WTC11 (cell line): ENCODE data around the gene GET4. TPM values are rescaled to one million over a fixed set of nuclear protein-coding genes. Genes with fewer than 3 reads are reported as not detected.
A peak's percentile ranks its signal among the peaks of the same experiment; 100 is the strongest.

ENCODE experiments used
- AFF4 ChIP-seq: sonication (generic); formaldehyde crosslinking; IDR thresholded peaks from 2 replicates; pipeline ENCODE4 v1.8.1; 2023; ENCODE audit warnings: mild to moderate bottlenecking, missing genetic modification reagents, borderline replicate concordance
- ATF1 ChIP-seq: sonication (generic); formaldehyde crosslinking; IDR thresholded peaks from 2 replicates; pipeline ENCODE4 v1.8.1; 2023; ENCODE audit warnings: mild to moderate bottlenecking, moderate library complexity, missing genetic modification reagents
- CBFB ChIP-seq: sonication (generic); formaldehyde crosslinking; IDR thresholded peaks from 2 replicates; pipeline ENCODE4 v1.8.1; 2022; ENCODE audit warnings: mild to moderate bottlenecking, low read depth, missing genetic modification reagents
- E2F5 ChIP-seq: sonication (generic); formaldehyde crosslinking; IDR thresholded peaks from 2 replicates; pipeline ENCODE4 v1.8.1; 2022; ENCODE audit warnings: mild to moderate bottlenecking, moderate library complexity, missing genetic modification reagents
- ESRRA ChIP-seq: sonication (generic); formaldehyde crosslinking; IDR thresholded peaks from 2 replicates; pipeline ENCODE4 v1.8.1; 2022; ENCODE audit warnings: mild to moderate bottlenecking, missing genetic modification reagents, borderline replicate concordance
- FOXP1 ChIP-seq: sonication (generic); formaldehyde crosslinking; IDR thresholded peaks from 2 replicates; pipeline ENCODE4 v1.8.0; 2022; ENCODE audit warnings: missing genetic modification reagents, mild to moderate bottlenecking, moderate library complexity, borderline replicate concordance
- HMGXB4 ChIP-seq: sonication (generic); formaldehyde crosslinking; IDR thresholded peaks from 2 replicates; pipeline ENCODE4 v1.8.1; 2023; ENCODE audit warnings: mild to moderate bottlenecking, moderate library complexity, missing genetic modification reagents
- KAT7 ChIP-seq: sonication (generic); formaldehyde crosslinking; IDR thresholded peaks from 2 replicates; pipeline ENCODE4 v1.8.1; 2023; ENCODE audit warnings: missing genetic modification reagents, mild to moderate bottlenecking, borderline replicate concordance
- MYBL2 ChIP-seq: sonication (generic); formaldehyde crosslinking; IDR thresholded peaks from 2 replicates; pipeline ENCODE4 v1.8.1; 2023; ENCODE audit warnings: mild to moderate bottlenecking, moderate library complexity, missing genetic modification reagents
- NR2C2 ChIP-seq: sonication (generic); formaldehyde crosslinking; IDR thresholded peaks from 2 replicates; pipeline ENCODE4 v1.8.0; 2022; ENCODE audit warnings: mild to moderate bottlenecking, missing genetic modification reagents
- NR3C1 ChIP-seq: sonication (generic); formaldehyde crosslinking; conservative IDR thresholded peaks from 2 replicates; pipeline ENCODE4 v1.8.1; 2023; ENCODE audit warnings: low read depth, mild to moderate bottlenecking, missing genetic modification reagents
- RORB ChIP-seq: fragments of 250-450 bp; sonication (Bioruptor Pico); IDR thresholded peaks from 2 replicates; pipeline ENCODE4 v1.9.0; 2021; ENCODE audit warnings: mild to moderate bottlenecking
- USF2 ChIP-seq: sonication (generic); formaldehyde crosslinking; IDR thresholded peaks from 2 replicates; pipeline ENCODE4 v1.8.1; 2023; ENCODE audit warnings: mild to moderate bottlenecking, missing genetic modification reagents, moderate library complexity
- ZNF232 ChIP-seq: sonication (generic); formaldehyde crosslinking; IDR thresholded peaks from 2 replicates; pipeline ENCODE4 v1.8.0; 2022; ENCODE audit warnings: mild to moderate bottlenecking, missing genetic modification reagents
- ZNF263 ChIP-seq: sonication (generic); formaldehyde crosslinking; IDR thresholded peaks from 2 replicates; pipeline ENCODE4 v1.8.1; 2022; ENCODE audit warnings: low read depth, mild to moderate bottlenecking, moderate library complexity, missing genetic modification reagents
- ZNF396 ChIP-seq: fragments of 250-450 bp; sonication (Bioruptor Pico); IDR thresholded peaks from 2 replicates; pipeline ENCODE4 v1.8.0; 2021; ENCODE audit warnings: mild to moderate bottlenecking, moderate library complexity, borderline replicate concordance
- ZNF423 ChIP-seq: fragments of 250-450 bp; sonication (Bioruptor Pico); IDR thresholded peaks from 2 replicates; pipeline ENCODE4 v2.1.2; 2022; ENCODE audit warnings: mild to moderate bottlenecking, moderate library complexity
- total RNA-seq: library from RNA; stranded (reverse); gene quantifications from 3 replicates; pipeline ENCODE4 v1.2.3, GENCODE V29; 2021
- TF ChIP-seq, protein P1 (sequence below): sonication (generic); formaldehyde crosslinking; IDR thresholded peaks from 2 replicates; pipeline ENCODE4 v1.8.1; 2022; ENCODE audit warnings: low read depth, missing genetic modification reagents, borderline replicate concordance

The GET4 gene
- total RNA-seq, 1 experiment from 2014 or later = 73.0 TPM

DNA sequence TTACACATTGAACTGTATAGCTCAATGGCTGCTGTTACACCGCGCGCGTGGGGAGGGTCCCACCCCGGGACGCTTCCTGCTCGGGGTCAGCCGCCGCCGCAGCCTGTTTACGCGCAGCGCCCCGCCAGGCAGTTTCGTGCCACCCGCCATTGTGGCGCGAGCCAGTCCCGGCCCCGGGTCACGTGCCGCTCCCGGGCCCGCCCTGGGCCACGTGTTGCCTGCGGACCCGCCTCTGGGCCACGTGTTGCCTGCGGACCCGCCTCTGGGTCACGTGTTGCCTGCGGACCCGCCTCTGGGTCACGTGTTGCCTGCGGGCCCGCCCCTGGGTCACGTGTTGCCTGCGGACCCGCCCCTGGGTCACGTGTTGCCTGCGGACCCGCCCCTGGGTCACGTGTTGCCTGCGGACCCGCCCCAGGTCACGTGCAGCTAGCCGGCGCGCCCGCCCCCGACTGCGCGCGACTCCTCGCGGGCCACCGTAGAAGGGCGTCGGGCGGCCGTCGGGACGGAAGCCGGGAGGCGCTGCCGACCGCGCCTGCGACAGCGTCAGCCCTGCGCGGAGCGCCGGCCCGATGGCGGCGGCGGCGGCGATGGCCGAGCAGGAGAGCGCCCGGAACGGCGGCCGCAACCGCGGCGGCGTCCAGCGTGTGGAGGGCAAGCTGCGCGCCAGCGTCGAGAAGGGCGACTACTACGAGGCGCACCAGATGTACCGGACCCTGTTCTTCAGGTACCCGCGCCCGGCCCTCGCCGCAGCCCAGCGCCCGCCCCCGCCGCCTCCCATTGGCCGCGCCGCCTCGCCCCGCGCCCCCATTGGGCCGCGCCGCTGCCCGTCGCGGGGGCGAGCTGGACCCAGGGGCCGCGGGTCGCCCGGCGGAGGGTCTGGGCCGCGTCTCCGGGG, at the start of gene GET4 (continued):
- peak; percentile 99 for TF ChIP-seq E2F5 (CRISPR knock-in tag)
- no peak for TF ChIP-seq RORB (CRISPR knock-in tag)
- TF ChIP-seq FOXP1 = peak; percentile 94
- no peak for TF ChIP-seq NR3C1 (CRISPR knock-in tag)
- no peak for TF ChIP-seq ATF1 (CRISPR knock-in tag)
- TF ChIP-seq NR2C2 = peak; percentile 69
- TF ChIP-seq CBFB (CRISPR knock-in tag) = no peak; the same call in 1 of the 2 replicates
- peak; percentile 95 for TF ChIP-seq MYBL2 (CRISPR knock-in tag)
- no peak for TF ChIP-seq KAT7 (CRISPR knock-in tag)
- TF ChIP-seq ESRRA = 0 out of 2 replicates have a peak, but pooled peaks have one; percentile 80
- TF ChIP-seq USF2 = peak; percentile 100
- TF ChIP-seq ZNF263 (CRISPR knock-in tag) = no peak
- no peak for TF ChIP-seq HMGXB4
- no peak for TF ChIP-seq ZNF423 (CRISPR knock-in tag)
- TF ChIP-seq AFF4 (CRISPR knock-in tag) = 0 out of 2 replicates have a peak, but pooled peaks have one; percentile 53
- TF ChIP-seq, protein P1, sequence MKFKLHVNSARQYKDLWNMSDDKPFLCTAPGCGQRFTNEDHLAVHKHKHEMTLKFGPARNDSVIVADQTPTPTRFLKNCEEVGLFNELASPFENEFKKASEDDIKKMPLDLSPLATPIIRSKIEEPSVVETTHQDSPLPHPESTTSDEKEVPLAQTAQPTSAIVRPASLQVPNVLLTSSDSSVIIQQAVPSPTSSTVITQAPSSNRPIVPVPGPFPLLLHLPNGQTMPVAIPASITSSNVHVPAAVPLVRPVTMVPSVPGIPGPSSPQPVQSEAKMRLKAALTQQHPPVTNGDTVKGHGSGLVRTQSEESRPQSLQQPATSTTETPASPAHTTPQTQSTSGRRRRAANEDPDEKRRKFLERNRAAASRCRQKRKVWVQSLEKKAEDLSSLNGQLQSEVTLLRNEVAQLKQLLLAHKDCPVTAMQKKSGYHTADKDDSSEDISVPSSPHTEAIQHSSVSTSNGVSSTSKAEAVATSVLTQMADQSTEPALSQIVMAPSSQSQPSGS = peak; percentile 57; the same call in 1 of the 2 replicates
- TF ChIP-seq ZNF232 = peak; percentile 98
- no peak for TF ChIP-seq ZNF396
